ENCODE data around the gene FGF3. TPM values are rescaled to one million over a fixed set of nuclear protein-coding genes. Genes with fewer than 3 reads are reported as not detected.
A peak's percentile ranks its signal among the peaks of the same experiment; 100 is the strongest.

FGF3 gene
- total RNA-seq, 1 donor from 2014 or later: not detected

GRCh38 chr11:69803604-69804218, 15.5 kb downstream of the FGF3 start:
- TF ChIP-seq CTCF (IDR thresholded peaks at IDR 0.05; ENCODE audit: unreplicated experiment): no peak
- no peak overlapping the region for H3K4me3 Mint-ChIP-seq
- H3K27me3 Mint-ChIP-seq (ENCODE audit: low read depth): peaks cover 18% of the 10 kb centered on the region
- H3K36me3 Mint-ChIP-seq: no peaks in the 10 kb centered on the region
- H3K27ac Mint-ChIP-seq: no peak overlapping the region
- no peak for DNase-seq (ENCODE audit: low spot score in 2 of 2, unreplicated experiment in 2 of 2)
- H3K4me1 Mint-ChIP-seq: peaks cover 3% of the 10 kb centered on the region
- H3K9me3 Mint-ChIP-seq: no peaks in the 10 kb centered on the region

GRCh38 chr11:69803022-69803421, 16.2 kb downstream of the FGF3 start:
- Mint-ChIP-seq H3K27me3 (ENCODE audit: low read depth) (peaks cover 16% of the 10 kb centered on the region), H3K9me3 (no peaks in the 10 kb centered on the region), H3K27ac (no peak overlapping the region), H3K4me3 (no peak overlapping the region), H3K36me3 (no peaks in the 10 kb centered on the region), H3K4me1 (no peaks in the 10 kb centered on the region)
- no peak for DNase-seq (ENCODE audit: low spot score in 2 of 2, unreplicated experiment in 2 of 2)
- no peak for TF ChIP-seq CTCF (IDR thresholded peaks at IDR 0.05; ENCODE audit: unreplicated experiment)

GRCh38 chr11:69802590-69802989, 16.6 kb downstream of the FGF3 start:
- peaks cover 15% of the 10 kb centered on the region for H3K27me3 Mint-ChIP-seq (ENCODE audit: low read depth)
- H3K4me1 Mint-ChIP-seq: no peaks in the 10 kb centered on the region
- no peaks in the 10 kb centered on the region for H3K9me3 Mint-ChIP-seq
- DNase-seq (ENCODE audit: low spot score in 2 of 2, unreplicated experiment in 2 of 2): no peak
- TF ChIP-seq CTCF (IDR thresholded peaks at IDR 0.05; ENCODE audit: unreplicated experiment): no peak
- no peak overlapping the region for H3K4me3 Mint-ChIP-seq
- no peaks in the 10 kb centered on the region for H3K36me3 Mint-ChIP-seq
- no peak overlapping the region for H3K27ac Mint-ChIP-seq

- peak in 1 of 2 experiments; percentile 79 for DNase-seq (ENCODE audit: low spot score in 2 of 2, unreplicated experiment in 2 of 2)
- Mint-ChIP-seq H3K4me3 (no peak overlapping the region), H3K9me3 (no peaks in the 10 kb centered on the region), H3K27ac (no peak overlapping the region), H3K36me3 (no peaks in the 10 kb centered on the region), H3K4me1 (no peaks in the 10 kb centered on the region), H3K27me3 (ENCODE audit: low read depth) (peaks cover 14% of the 10 kb centered on the region)
- peak; percentile 83 for TF ChIP-seq CTCF (IDR thresholded peaks at IDR 0.05; ENCODE audit: unreplicated experiment)
Measured at GRCh38 chr11:69801513-69802335, 17.5 kb downstream of the FGF3 start.

- Mint-ChIP-seq H3K9me3 (no peaks in the 10 kb centered on the region), H3K27me3 (ENCODE audit: low read depth) (peaks cover 6% of the 10 kb centered on the region), H3K4me3 (no peak overlapping the region), H3K27ac (no peak overlapping the region), H3K4me1 (no peaks in the 10 kb centered on the region), H3K36me3 (no peaks in the 10 kb centered on the region)
- DNase-seq (ENCODE audit: low spot score in 2 of 2, unreplicated experiment in 2 of 2): no peak
- TF ChIP-seq CTCF (IDR thresholded peaks at IDR 0.05; ENCODE audit: unreplicated experiment): no peak
Measured at GRCh38 chr11:69800278-69800677, 18.9 kb downstream of the FGF3 start.
